T-helper 9 cell (primary cell): ENCODE results near the gene SSBP2.
"Not testable (repeated sequence)": the region's sequence is repeated elsewhere in the genome, so short reads cannot be mapped to it uniquely, and the experiment has no call there.

Experiments used
- DNase-seq: peaks from one replicate; pipeline ENCODE4 v3.0.0-alpha.2; 2020

The SSBP2 gene

DNA sequence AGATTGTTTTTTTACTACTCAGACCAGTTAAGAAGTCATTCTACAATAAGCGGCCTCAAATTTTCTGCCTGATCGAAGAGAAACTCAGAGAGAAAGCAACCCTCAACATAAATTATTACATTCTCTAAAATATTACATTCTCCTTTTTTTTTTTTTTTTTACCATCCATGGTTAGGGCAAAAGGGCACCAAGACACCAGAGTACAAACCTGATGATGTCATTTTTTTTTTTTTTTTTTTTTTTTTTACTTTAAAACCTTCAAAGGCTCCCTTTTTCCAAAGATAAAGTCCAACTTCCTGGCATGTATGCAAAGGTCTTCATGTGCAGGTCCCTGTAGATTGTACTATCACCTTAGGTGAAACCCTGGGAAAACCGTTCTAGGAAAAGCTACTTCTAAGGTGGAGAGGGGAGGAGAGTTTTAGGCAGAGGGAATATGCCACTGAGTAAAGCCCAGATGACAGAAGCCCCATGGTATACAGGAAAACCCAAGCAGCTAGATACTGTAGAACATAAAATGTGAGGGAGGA is 104.4 kb downstream of the SSBP2 start:
- DNase-seq = no peak

- DNase-seq = no peak
Measured at GRCh38 chr5:81642210-81642609, 108.7 kb downstream of the SSBP2 start.

DNA sequence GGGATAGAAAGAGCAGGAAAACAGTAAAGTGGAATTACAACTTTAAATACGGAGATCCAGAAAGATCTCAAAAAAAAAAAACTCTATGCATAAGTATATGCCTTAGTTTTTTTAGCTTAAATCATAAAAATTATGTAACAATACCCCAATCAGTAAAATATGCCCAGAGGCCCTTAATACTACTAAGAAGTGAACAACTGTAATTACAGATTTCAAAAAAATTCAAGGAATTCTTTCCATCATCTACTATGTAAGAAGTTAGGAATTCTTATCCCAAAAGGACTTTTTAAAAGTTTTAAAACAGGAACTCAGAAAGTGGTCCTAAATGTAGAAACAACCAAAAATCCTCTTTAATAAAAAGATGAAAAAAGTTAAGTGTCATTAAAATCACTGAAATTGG is 111.3 kb downstream of the SSBP2 start:
- no peak for DNase-seq

DNA sequence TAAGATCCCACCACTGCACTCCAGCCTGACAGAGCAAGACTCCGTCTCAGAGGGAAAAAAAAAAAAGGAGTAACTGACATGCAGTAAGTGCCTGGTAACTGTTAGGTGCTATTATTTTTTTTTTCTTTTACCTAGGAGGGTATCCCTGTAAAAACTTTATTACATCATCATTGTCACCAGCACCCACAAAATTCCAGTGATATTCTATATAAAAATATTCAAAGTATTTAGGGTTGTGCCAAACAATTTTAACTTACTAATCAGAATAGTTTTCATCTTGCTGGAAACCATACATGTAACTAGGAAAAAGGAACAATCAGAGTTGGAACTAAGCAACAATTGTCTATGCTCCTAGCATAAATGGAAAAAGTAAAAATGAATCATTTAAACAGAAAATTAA is 112.4 kb downstream of the SSBP2 start:
- DNase-seq = no peak

DNA sequence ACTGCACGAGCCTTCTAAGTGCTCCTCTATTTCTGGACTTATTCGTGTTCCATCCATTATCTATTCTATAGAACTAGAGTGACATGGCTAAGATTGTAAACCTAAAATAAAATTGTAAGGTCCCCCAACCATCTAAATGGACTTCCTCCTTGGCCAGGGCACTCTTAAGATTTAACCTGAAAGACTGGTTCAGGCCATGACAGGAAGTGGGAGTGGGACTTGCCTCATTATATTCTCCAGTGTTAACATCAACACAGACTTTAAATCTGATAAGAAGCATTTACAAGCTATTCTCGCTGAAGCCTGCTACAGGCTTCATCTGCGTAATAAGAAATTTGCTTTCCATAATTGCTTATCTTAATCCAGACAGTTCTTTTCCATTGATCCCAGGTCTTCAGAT is 117.0 kb downstream of the SSBP2 start:
- DNase-seq = no peak

DNA sequence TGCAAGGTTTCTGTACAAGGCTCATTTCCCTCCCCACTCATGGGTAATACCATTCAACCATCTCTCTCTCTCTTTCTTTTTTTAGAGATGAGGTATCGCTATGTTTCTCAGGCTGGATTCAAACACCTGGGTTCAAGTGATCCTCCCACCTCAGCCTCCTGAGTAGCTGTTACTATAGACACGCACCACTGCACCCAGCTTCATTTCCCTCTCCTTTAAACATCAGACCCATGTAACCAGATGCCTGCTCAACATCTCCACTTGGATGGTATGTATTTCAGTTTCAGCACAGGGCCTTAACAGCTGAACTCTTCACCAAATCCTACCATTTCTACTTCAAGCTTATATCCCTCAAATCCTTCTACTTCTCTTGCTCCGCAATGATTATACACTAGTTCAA is 117.4 kb downstream of the SSBP2 start:
- DNase-seq = no peak

- no peak for DNase-seq
Measured at GRCh38 chr5:81632679-81633078, 118.2 kb downstream of the SSBP2 start.

- DNase-seq = no peak
Measured at GRCh38 chr5:81631621-81632020, 119.3 kb downstream of the SSBP2 start.

DNA sequence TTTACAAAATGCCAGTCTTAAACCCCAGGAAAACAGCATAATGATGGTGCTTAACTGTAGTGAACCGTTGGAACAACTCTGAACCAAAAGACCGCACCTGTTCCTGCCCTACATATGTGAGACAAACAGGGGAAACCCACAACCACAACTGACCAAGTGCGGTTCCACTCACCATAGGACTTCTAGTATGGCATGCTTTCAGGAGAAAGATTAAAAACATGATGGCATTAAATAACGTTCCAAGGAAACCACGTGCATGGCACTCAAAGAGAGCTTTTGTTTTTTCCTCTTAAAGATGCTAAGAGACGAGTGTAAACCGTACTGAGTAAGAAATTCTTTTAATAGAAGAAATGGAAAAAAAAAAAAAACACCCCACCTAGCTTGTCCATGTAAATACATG is 119.8 kb downstream of the SSBP2 start:
- peak; percentile 16 for DNase-seq

GRCh38 chr5:81630684-81631083 is 120.2 kb downstream of the SSBP2 start:
- no peak for DNase-seq

DNA sequence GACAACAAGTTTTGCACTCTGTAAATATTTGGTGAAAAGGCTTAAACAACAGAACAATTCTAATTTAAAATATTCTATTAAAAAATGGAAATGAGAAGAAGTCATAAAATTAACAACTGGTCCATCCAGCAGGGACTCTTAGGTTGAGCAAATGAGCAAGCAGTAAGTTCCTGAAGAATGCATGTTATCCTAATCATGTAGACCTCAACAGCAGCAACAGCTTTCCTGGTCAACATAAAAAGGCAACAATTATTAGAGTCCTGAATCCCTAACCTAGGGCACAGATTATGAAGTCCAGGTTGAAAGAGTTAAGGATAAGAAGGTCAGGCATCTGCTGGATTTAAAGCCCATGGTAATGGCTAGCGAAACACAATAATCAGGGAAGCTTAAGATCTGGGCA is 120.9 kb downstream of the SSBP2 start:
- DNase-seq = no peak

DNA sequence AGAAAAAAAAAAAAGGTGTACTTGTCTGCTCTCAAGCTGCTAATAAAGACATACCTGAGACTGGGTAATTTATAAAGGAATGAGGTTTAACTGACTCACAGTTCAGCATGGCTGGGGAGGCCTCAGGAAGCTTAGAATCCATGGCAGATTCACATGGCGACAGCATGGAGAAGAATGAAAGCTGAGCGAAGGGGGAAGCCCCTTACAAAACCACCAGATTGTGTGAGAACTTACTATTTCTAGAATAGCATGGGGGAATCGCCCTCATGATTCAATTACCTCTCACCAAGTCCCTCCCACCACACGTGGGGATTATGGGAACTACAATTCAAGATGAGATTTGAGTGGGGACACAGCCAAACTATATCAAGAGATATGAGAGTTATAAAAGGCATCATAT is 122.8 kb downstream of the SSBP2 start:
- not testable (repeated sequence) for DNase-seq

- no peak for DNase-seq
Measured at GRCh38 chr5:81626524-81626923, 124.4 kb downstream of the SSBP2 start.

- no peak for DNase-seq
Measured at GRCh38 chr5:81609810-81610375, 141.0 kb downstream of the SSBP2 start.

DNA sequence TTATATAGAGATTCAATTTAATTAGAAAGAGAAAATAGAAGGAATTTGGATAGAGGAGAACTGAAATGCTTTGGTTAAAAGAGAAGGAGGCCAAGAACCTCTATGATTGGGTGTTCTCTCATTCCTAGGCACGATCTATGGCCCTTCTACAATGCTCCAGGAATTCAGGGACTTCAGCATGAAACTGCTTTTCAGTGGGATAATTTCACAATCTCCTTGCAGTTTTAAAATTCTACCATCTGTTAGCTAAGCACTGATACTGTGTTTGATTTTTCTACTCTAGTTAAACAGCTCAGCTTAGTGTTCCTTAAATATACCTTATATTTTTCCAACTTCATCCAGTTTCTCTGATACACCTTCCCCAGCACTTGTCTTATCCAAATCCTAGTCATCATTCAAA is 141.9 kb downstream of the SSBP2 start:
- no peak for DNase-seq

GRCh38 chr5:81607693-81608092 is 143.2 kb downstream of the SSBP2 start:
- DNase-seq = no peak

GRCh38 chr5:81606150-81606549 is 144.7 kb downstream of the SSBP2 start:
- no peak for DNase-seq

GRCh38 chr5:81605299-81605698 is 145.6 kb downstream of the SSBP2 start:
- no peak for DNase-seq

- DNase-seq = no peak
Measured at GRCh38 chr5:81604193-81604592, 146.7 kb downstream of the SSBP2 start.

GRCh38 chr5:81601919-81602318 is 149.0 kb downstream of the SSBP2 start:
- no peak for DNase-seq

- DNase-seq = not testable (repeated sequence)
Measured at GRCh38 chr5:81592085-81592484, 158.8 kb downstream of the SSBP2 start.

GRCh38 chr5:81590498-81591384 is 160.2 kb downstream of the SSBP2 start:
- no peak for DNase-seq

GRCh38 chr5:81579262-81579924 is 171.5 kb downstream of the SSBP2 start:
- no peak for DNase-seq

DNA sequence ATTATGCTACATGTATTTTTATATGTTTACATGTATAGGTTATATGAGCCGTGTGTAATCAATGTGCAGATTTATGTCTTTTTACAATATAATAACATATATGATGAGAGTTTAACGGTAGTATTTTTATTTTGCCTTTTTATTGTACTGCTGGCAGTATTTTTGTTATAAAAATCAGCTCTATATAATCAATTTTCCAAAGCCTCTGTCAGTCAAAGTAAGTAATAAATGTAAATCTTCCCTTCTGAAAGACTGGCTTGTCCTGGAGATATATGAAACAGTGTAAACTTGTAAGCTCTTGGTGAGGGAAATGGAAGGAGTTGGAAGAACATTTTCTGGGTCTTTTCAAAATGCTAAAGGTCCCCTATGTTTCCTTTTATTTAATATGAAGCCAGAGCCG is 173.8 kb downstream of the SSBP2 start:
- no peak for DNase-seq
